Panc1 (cell line): ENCODE data around the gene RNF144A.

Experiments
- CTCF ChIP-seq: fragments of 450-650 bp; IDR thresholded peaks from 2 replicates; pipeline ENCODE4 v1.5.1; 2017; ENCODE audit warnings: mild to moderate bottlenecking
- REST ChIP-seq, 2 experiments: IDR thresholded peaks; 2 replicates each; pipeline ENCODE4 v1.6.1; 2011 to 2012; ENCODE audit warnings: low read depth in 2 of 2, control low read depth in 1 of 2, low read length in 1 of 2, mild to moderate bottlenecking in 1 of 2, moderate library complexity in 1 of 2; ENCODE audit not compliant: insufficient read depth in 1 of 2
- SIN3A ChIP-seq: IDR thresholded peaks from 2 replicates; pipeline ENCODE4 v1.6.1; 2012; ENCODE audit warnings: low read depth, mild to moderate bottlenecking, low read length, moderate library complexity, borderline replicate concordance; ENCODE audit not compliant: insufficient read depth

- TF ChIP-seq CTCF (no peak), REST (IDR thresholded peaks at IDR 0.05; ENCODE audit: insufficient read depth in 1 of 2, low read depth in 2 of 2, low read length in 1 of 2) (no peak), SIN3A (no peak)
These were observed 172.1 kb downstream of the RNF144A start for GRCh38 chr2:7089284-7089683.
